A549 (cell line): ENCODE data around the gene KRT7. TPM values are rescaled to one million over a fixed set of nuclear protein-coding genes. Genes with fewer than 3 reads are reported as not detected.

Experiments used
- ATAC-seq, 2 experiments: fragments of 200-7000 bp in 1 of 2; fragments of >200 bp in 1 of 2; cut with Nextera tagmentation in 1 of 2; cut with Tn5 transposase in 1 of 2; 3 replicates each; pipeline versions ENCODE4 v1.8.0 to v1.9.1; 2018 to 2020; ENCODE audit warnings: mild to moderate bottlenecking in 1 of 2, moderate library complexity in 1 of 2
- CTCF ChIA-PET: fragments of 300-600 bp; sonication (Branson Sonifier 250); formaldehyde crosslinking; extraction: SDS; loops from one replicate; lab custom pipeline; 2021; ENCODE audit warnings: antibody characterized with exemption, inconsistent platforms; lab: Yijun Ruan, JAX
- POLR2A ChIA-PET: fragments of 350-600 bp; formaldehyde crosslinking; extraction: SDS; loops from one replicate; lab custom pipeline; 2021; ENCODE audit warnings: antibody characterized with exemption, inconsistent platforms; lab: Yijun Ruan, JAX
- DNase-seq, 2 experiments: peaks; one replicate each; pipeline versions ENCODE4 v3.0.0 to v3.0.0-alpha.2; 2011 to 2016; ENCODE audit warnings: low read depth in 1 of 2, low spot score in 1 of 2
- FAIRE-seq: peaks from 2 replicates; lab custom pipeline; 2011; peaks lifted over from hg19 to GRCh38; lab: Jason Lieb, UNC
- H3K27ac ChIP-seq, 2 experiments: fragments of >200 bp; sonication (Bioruptor Twin); formaldehyde crosslinking; 3 replicates each; pipeline ENCODE4 v1.5.1; 2016 to 2017
- H3K4me1 ChIP-seq: fragments of >200 bp; sonication (Bioruptor Twin); formaldehyde crosslinking; 3 replicates; pipeline ENCODE4 v1.6.1; 2016
- H3K4me2 ChIP-seq: fragments of >200 bp; sonication (Bioruptor Twin); formaldehyde crosslinking; 3 replicates; pipeline ENCODE4 v1.6.1; 2016
- H3K4me3 ChIP-seq: fragments of >200 bp; sonication (Bioruptor Twin); formaldehyde crosslinking; 3 replicates; pipeline ENCODE4 v1.5.1; 2016
- H3K9me3 ChIP-seq: fragments of >200 bp; sonication (Bioruptor Twin); formaldehyde crosslinking; 3 replicates; pipeline ENCODE4 v1.6.1; 2016
- BCL3 ChIP-seq: fragments of >200 bp; sonication (Bioruptor Twin); formaldehyde crosslinking; IDR thresholded peaks from 3 replicates; pipeline ENCODE4 v1.6.1; 2016
- BHLHE40 ChIP-seq: IDR thresholded peaks from 2 replicates; pipeline ENCODE4 v1.6.1; 2012; ENCODE audit warnings: low read depth, low read length, inconsistent platforms
- CHD2 ChIP-seq: fragments of 150-350 bp; IDR thresholded peaks from 2 replicates; pipeline ENCODE4 v1.6.1; 2014; ENCODE audit warnings: low read length; ENCODE audit not compliant: partially characterized antibody
- E2F6 ChIP-seq: IDR thresholded peaks from 2 replicates; pipeline ENCODE4 v1.6.1; 2012; ENCODE audit warnings: low read depth, borderline replicate concordance
- EHMT2 ChIP-seq: fragments of 200-600 bp; sonication (generic); IDR thresholded peaks from 2 replicates; pipeline ENCODE4 v1.6.1; 2016; ENCODE audit warnings: antibody characterized with exemption, low read depth, mild to moderate bottlenecking, moderate library complexity
- EP300 ChIP-seq, 2 experiments: fragments of >200 bp; sonication (Bioruptor Twin); formaldehyde crosslinking; IDR thresholded peaks; 2 replicates in 1 of 2; 3 replicates in 1 of 2; pipeline ENCODE4 v1.6.1; 2016 to 2017
- FOXS1 ChIP-seq: fragments of 250-450 bp; sonication (Bioruptor Pico); IDR thresholded peaks from 2 replicates; pipeline ENCODE4 v1.5.0; 2020; ENCODE audit warnings: mild to moderate bottlenecking, moderate library complexity
- GATA3 ChIP-seq: IDR thresholded peaks from 2 replicates; pipeline ENCODE4 v1.6.1; 2012; ENCODE audit warnings: borderline replicate concordance
- HOXB13 ChIP-seq: fragments of 250-450 bp; sonication (Bioruptor Pico); IDR thresholded peaks from 2 replicates; pipeline ENCODE4 v1.5.0; 2020; ENCODE audit warnings: low read depth, mild to moderate bottlenecking, moderate library complexity
- JUN ChIP-seq, 2 experiments: fragments of >200 bp; sonication (Bioruptor Twin); formaldehyde crosslinking; IDR thresholded peaks; 2 replicates in 1 of 2; 3 replicates in 1 of 2; pipeline ENCODE4 v1.6.1; 2016 to 2017
- JUNB ChIP-seq: fragments of >200 bp; sonication (Bioruptor Twin); formaldehyde crosslinking; IDR thresholded peaks from 2 replicates; pipeline ENCODE4 v1.6.1; 2016
- MAFK ChIP-seq: fragments of 450-650 bp; IDR thresholded peaks from 2 replicates; pipeline ENCODE4 v1.6.1; 2014; ENCODE audit not compliant: partially characterized antibody
- MAZ ChIP-seq: fragments of 150-350 bp; IDR thresholded peaks from 2 replicates; pipeline ENCODE4 v1.6.1; 2014; ENCODE audit warnings: antibody characterized with exemption, low read depth, low read length, borderline replicate concordance
- MYC ChIP-seq: IDR thresholded peaks from 2 replicates; pipeline ENCODE4 v1.6.1; 2012; ENCODE audit warnings: mild to moderate bottlenecking, inconsistent platforms, low read length, improper control_type of control experiment, borderline replicate concordance
- PHF8 ChIP-seq: fragments of 200-600 bp; sonication (generic); IDR thresholded peaks from 2 replicates; pipeline ENCODE4 v1.6.1; 2016; ENCODE audit warnings: low read depth, mild to moderate bottlenecking, antibody characterized with exemption, moderate library complexity, borderline replicate concordance
- POLR2A ChIP-seq: IDR thresholded peaks from 2 replicates; pipeline ENCODE4 v1.6.1; 2012; ENCODE audit warnings: mild to moderate bottlenecking, low read length
- RAD21 ChIP-seq, 2 experiments: fragments of >200 bp in 1 of 2; sonication (Bioruptor Twin) in 1 of 2; formaldehyde crosslinking in 1 of 2; IDR thresholded peaks in 1 of 2; conservative IDR thresholded peaks in 1 of 2; 2 replicates in 1 of 2; 3 replicates in 1 of 2; pipeline ENCODE4 v1.6.1; 2012 to 2018; ENCODE audit warnings: inconsistent platforms in 1 of 2
- RARB ChIP-seq: fragments of 250-450 bp; sonication (Bioruptor Pico); IDR thresholded peaks from 2 replicates; pipeline ENCODE4 v1.8.0; 2021; ENCODE audit warnings: mild to moderate bottlenecking, moderate library complexity
- RCOR1 ChIP-seq: fragments of 150-350 bp; IDR thresholded peaks from 2 replicates; pipeline ENCODE4 v1.6.1; 2014; ENCODE audit warnings: antibody characterized with exemption, low read length, low read depth
- RFX5 ChIP-seq: fragments of 450-650 bp; IDR thresholded peaks from 2 replicates; pipeline ENCODE4 v1.7.1; 2014; ENCODE audit warnings: antibody characterized with exemption, mild to moderate bottlenecking, moderate library complexity
- RNF2 ChIP-seq: fragments of 200-600 bp; sonication (generic); IDR thresholded peaks from 2 replicates; pipeline ENCODE4 v1.6.1; 2016; ENCODE audit warnings: low read depth, mild to moderate bottlenecking, antibody characterized with exemption, moderate library complexity, borderline replicate concordance
- SMC3 ChIP-seq: fragments of >200 bp; sonication (Bioruptor Twin); formaldehyde crosslinking; IDR thresholded peaks from 3 replicates; pipeline ENCODE4 v1.6.1; 2018; ENCODE audit warnings: inconsistent platforms
- TP53 ChIP-seq: fragments of 250-450 bp; sonication (Bioruptor Pico); IDR thresholded peaks from 2 replicates; pipeline ENCODE4 v1.5.0; 2021; ENCODE audit warnings: mild to moderate bottlenecking, moderate library complexity
- ZFP36 ChIP-seq: fragments of 450-650 bp; IDR thresholded peaks from 2 replicates; pipeline ENCODE4 v1.6.1; 2014; ENCODE audit warnings: borderline replicate concordance; ENCODE audit not compliant: partially characterized antibody
- WGBS: methylation state at CpG from one replicate; pipeline ENCODE4 v1.1.6; 2017; ENCODE audit errors: missing lambda C conversion rate; 5-methylcytosine and 5-hydroxymethylcytosine counted together
- polyA plus RNA-seq, 4 experiments: library from polyadenylated mRNA; depleted of rRNA in 3 of 4; stranded (reverse); fragments of >200 nt; fragmentation: RNase III in 1 of 4; extraction: RNeasy Plus Mini Kit Qiagen cat#74134 plus additional on column Dnase treatment in 1 of 4; gene quantifications; 2 replicates in 3 of 4; 3 replicates in 1 of 4; pipeline ENCODE4 v1.2.3, GENCODE V29; 2011 to 2017
- TF ChIP-seq, protein P1 (sequence below): IDR thresholded peaks from 2 replicates; pipeline ENCODE4 v1.6.1; 2012
- TF ChIP-seq, protein P2 (sequence below): fragments of 250-450 bp; sonication (Bioruptor Pico); IDR thresholded peaks from 2 replicates; pipeline ENCODE4 v1.5.0; 2021; ENCODE audit warnings: mild to moderate bottlenecking, moderate library complexity, borderline replicate concordance

KRT7 gene
- polyA plus RNA-seq, 2 of the 4 experiments (the other 2 are of a cell fraction): 2,623 to 3,055 TPM

- Histone ChIP-seq H3K4me3 (no peak overlapping the region), H3K27ac (peak overlapping the region; percentile 89 to 96), H3K4me2 (peak overlapping the region; percentile 59), H3K9me3 (no peaks in the 10 kb centered on the region), H3K4me1 (peaks cover 83% of the 10 kb centered on the region)
- FAIRE-seq (no peak), DNase-seq (peak in 1 of 2 experiments; percentile 75), ATAC-seq (peak in 1 of 2 experiments; percentile 44; a peak in 3 of 6 replicates)
- 5% methylated on average over 5 of the region's 5 CpGs for WGBS
- POLR2A ChIA-PET: no interaction called here
- TF ChIP-seq MYC (no peak), RARB (no peak), RAD21 (conservative IDR thresholded peaks at IDR 0.05 in 1 of 2, IDR thresholded peaks at IDR 0.05 in 1 of 2) (no peak), GATA3 (no peak), E2F6 (peak; percentile 45; the same call in 1 of the 2 replicates), SMC3 (0 out of 3 replicates have a peak, but pooled peaks have one; percentile 7)
- TF ChIP-seq, protein P1, sequence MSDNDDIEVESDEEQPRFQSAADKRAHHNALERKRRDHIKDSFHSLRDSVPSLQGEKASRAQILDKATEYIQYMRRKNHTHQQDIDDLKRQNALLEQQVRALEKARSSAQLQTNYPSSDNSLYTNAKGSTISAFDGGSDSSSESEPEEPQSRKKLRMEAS: peak; percentile 81
- CTCF ChIA-PET: interaction anchor here (2.5 to 14.1 kb wide), 4 partner anchors 6 to 663 kb away, joined by 7 to 175 read pairs (median 16); no protein-coding TSS in a partner anchor
Measured at GRCh38 chr12:52217223-52217622, 15.8 kb upstream of the KRT7 start.

DNA sequence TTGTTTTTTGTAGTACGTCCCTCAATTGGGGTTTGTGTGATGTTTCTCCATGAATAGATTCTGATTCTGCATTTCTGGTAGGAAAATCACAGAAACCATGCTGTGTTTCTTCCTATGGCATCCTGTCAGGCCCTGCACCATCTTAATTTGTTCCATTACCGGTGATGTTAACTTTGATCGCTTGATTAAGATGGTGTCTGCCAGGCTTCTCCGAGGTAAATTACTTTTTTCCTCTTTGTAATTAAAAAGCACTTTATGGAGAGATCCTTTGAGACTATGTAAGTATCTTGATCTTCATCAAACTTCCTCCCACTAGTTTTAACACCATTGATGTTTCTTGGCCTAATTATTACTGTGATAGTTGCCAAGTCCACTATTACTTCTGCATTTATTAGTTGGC is 15.0 kb upstream of the KRT7 start:
- no peak for DNase-seq
- TF ChIP-seq RARB (no peak), CHD2 (no peak), FOXS1 (CRISPR knock-in tag) (no peak), JUNB (no peak), ZFP36 (no peak), EHMT2 (no peak), POLR2A (no peak), MAZ (no peak), TP53 (CRISPR knock-in tag) (no peak)
- TF ChIP-seq, protein P2, sequence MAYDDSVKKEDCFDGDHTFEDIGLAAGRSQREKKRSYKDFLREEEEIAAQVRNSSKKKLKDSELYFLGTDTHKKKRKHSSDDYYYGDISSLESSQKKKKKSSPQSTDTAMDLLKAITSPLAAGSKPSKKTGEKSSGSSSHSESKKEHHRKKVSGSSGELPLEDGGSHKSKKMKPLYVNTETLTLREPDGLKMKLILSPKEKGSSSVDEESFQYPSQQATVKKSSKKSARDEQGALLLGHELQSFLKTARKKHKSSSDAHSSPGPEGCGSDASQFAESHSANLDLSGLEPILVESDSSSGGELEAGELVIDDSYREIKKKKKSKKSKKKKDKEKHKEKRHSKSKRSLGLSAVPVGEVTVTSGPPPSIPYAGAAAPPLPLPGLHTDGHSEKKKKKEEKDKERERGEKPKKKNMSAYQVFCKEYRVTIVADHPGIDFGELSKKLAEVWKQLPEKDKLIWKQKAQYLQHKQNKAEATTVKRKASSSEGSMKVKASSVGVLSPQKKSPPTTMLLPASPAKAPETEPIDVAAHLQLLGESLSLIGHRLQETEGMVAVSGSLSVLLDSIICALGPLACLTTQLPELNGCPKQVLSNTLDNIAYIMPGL: no peak
- FAIRE-seq: no peak
- H3K9me3 ChIP-seq: no peaks in the 10 kb centered on the region
- no peak for ATAC-seq
- peaks cover 87% of the 10 kb centered on the region for H3K4me1 ChIP-seq
- H3K4me2 ChIP-seq: no peak overlapping the region; the same call in 2 of the 3 replicates
- WGBS: 93% methylated on average over 4 of the region's 4 CpGs
- ChIA-PET CTCF (interaction anchor here (3.8 kb wide), 1 partner anchor 662 kb away, joined by 17 read pairs; no protein-coding TSS in a partner anchor), POLR2A (interaction anchor here (0.7 kb wide), 1 partner anchor 677 kb away, joined by 5 read pairs; no protein-coding TSS in a partner anchor)
- H3K4me3 ChIP-seq: no peak overlapping the region
- H3K27ac ChIP-seq: peak overlapping the region; percentile 89 to 96

GRCh38 chr12:52220477-52220876 is 12.6 kb upstream of the KRT7 start:
- WGBS: 87% methylated on average over 3 of the region's 3 CpGs
- TF ChIP-seq MAFK (no peak), EP300 (IDR thresholded peaks at IDR 0.05) (no peak), BHLHE40 (no peak), RCOR1 (no peak), HOXB13 (CRISPR knock-in tag) (no peak), RNF2 (no peak), BCL3 (no peak), PHF8 (no peak), RFX5 (no peak), JUN (IDR thresholded peaks at IDR 0.05) (no peak)
- Histone ChIP-seq H3K27ac (peak overlapping the region; percentile 82 to 90; a peak in 5 of 6 replicates), H3K4me1 (peaks cover 78% of the 10 kb centered on the region), H3K4me3 (no peak overlapping the region), H3K4me2 (peak overlapping the region; percentile 71), H3K9me3 (no peaks in the 10 kb centered on the region)
- POLR2A ChIA-PET: no interaction called here
- FAIRE-seq (no peak), DNase-seq (no peak), ATAC-seq (no peak)
- CTCF ChIA-PET: interaction anchor here (2.1 to 9.7 kb wide), 9 partner anchors 10 to 61 kb away, joined by 5 to 182 read pairs (median 19); partner anchors contain the start of genes KRT7 and KRT80
